Purkinje cell (primary cell): ENCODE measurements around the gene TMEM14A. TPM values are rescaled to one million over a fixed set of nuclear protein-coding genes. Genes with fewer than 3 reads are reported as not detected.

Source experiments
- polyA plus RNA-seq: library from polyadenylated mRNA; unstranded; fragments of >200 nt; fragmentation: Nextera tagmentation; gene quantifications from 2 replicates; pipeline ENCODE4 v1.2.1, GENCODE V29; 2014

TMEM14A gene
- 560 and 744 TPM in 2 replicates for polyA plus RNA-seq

GRCh38 chr6:52670502-52671409 lies at the start of gene TMEM14A:
TMEM14A (plus strand) TSS chr6:52671113; CDS start chr6:52677103, 5,990 bp downstream.

Other genes starting within 250 kb of the TMEM14A start
- gene TRAM2, start 94.1 kb upstream of the TMEM14A start, polyA plus RNA-seq = 0.45 TPM in 1 of 2 replicates, not detected in the other
- not detected in 2 replicates for gene GSTA2, start 92.4 kb downstream of the TMEM14A start, polyA plus RNA-seq
- gene GSTA1, start 132.7 kb downstream of the TMEM14A start, polyA plus RNA-seq = not detected in 2 replicates
- not detected in 2 replicates for gene GSTA5, start 169.7 kb downstream of the TMEM14A start, polyA plus RNA-seq
- gene GSTA3, start 238.6 kb downstream of the TMEM14A start, polyA plus RNA-seq = not detected in 2 replicates